Subcutaneous abdominal adipose tissue (tissue), 5 donors: Measurements from ENCODE around the gene GPR162.
A peak's percentile ranks its signal among the peaks of the same experiment; 100 is the strongest.

Experiments used
- H3K27ac ChIP-seq: one replicate; pipeline ENCODE4 v1.7.0; 2013; ENCODE audit warnings: low read depth, mild to moderate bottlenecking, inconsistent platforms, low read length, moderate library complexity
- H3K27me3 ChIP-seq, 5 donors: one replicate each; pipeline ENCODE4 v1.7.0; 2013; ENCODE audit warnings: low read length in 5 of 5, inconsistent platforms in 1 of 5; ENCODE audit not compliant: control insufficient read depth in 5 of 5, insufficient read depth in 4 of 5
- H3K36me3 ChIP-seq, 5 donors: one replicate each; pipeline ENCODE4 v1.7.0; 2013; ENCODE audit warnings: low read length in 5 of 5; ENCODE audit not compliant: control insufficient read depth in 5 of 5, insufficient read depth in 5 of 5
- H3K4me1 ChIP-seq, 5 donors: one replicate each; pipeline ENCODE4 v1.7.0; 2013; ENCODE audit warnings: low read length in 5 of 5, mild to moderate bottlenecking in 3 of 5, moderate library complexity in 1 of 5; ENCODE audit not compliant: control insufficient read depth in 5 of 5, insufficient read depth in 5 of 5
- H3K4me3 ChIP-seq, 5 donors: one replicate each; pipeline ENCODE4 v1.7.0; 2013; ENCODE audit warnings: low read length in 5 of 5, low read depth in 1 of 5
- H3K9ac ChIP-seq, 5 donors: one replicate each; pipeline ENCODE4 v1.7.0; 2013; ENCODE audit warnings: low read length in 5 of 5, mild to moderate bottlenecking in 4 of 5, moderate library complexity in 3 of 5
- H3K9me3 ChIP-seq, 5 donors: one replicate each; pipeline ENCODE4 v1.7.0; 2013; ENCODE audit warnings: low read length in 5 of 5; ENCODE audit not compliant: control insufficient read depth in 5 of 5
- donor health status: healthy.
- donor health status: healthy.
- donor health status: healthy.
- donor health status: healthy.
- donor health status: healthy.

Gene GPR162, protein sequence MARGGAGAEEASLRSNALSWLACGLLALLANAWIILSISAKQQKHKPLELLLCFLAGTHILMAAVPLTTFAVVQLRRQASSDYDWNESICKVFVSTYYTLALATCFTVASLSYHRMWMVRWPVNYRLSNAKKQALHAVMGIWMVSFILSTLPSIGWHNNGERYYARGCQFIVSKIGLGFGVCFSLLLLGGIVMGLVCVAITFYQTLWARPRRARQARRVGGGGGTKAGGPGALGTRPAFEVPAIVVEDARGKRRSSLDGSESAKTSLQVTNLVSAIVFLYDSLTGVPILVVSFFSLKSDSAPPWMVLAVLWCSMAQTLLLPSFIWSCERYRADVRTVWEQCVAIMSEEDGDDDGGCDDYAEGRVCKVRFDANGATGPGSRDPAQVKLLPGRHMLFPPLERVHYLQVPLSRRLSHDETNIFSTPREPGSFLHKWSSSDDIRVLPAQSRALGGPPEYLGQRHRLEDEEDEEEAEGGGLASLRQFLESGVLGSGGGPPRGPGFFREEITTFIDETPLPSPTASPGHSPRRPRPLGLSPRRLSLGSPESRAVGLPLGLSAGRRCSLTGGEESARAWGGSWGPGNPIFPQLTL

DNA sequence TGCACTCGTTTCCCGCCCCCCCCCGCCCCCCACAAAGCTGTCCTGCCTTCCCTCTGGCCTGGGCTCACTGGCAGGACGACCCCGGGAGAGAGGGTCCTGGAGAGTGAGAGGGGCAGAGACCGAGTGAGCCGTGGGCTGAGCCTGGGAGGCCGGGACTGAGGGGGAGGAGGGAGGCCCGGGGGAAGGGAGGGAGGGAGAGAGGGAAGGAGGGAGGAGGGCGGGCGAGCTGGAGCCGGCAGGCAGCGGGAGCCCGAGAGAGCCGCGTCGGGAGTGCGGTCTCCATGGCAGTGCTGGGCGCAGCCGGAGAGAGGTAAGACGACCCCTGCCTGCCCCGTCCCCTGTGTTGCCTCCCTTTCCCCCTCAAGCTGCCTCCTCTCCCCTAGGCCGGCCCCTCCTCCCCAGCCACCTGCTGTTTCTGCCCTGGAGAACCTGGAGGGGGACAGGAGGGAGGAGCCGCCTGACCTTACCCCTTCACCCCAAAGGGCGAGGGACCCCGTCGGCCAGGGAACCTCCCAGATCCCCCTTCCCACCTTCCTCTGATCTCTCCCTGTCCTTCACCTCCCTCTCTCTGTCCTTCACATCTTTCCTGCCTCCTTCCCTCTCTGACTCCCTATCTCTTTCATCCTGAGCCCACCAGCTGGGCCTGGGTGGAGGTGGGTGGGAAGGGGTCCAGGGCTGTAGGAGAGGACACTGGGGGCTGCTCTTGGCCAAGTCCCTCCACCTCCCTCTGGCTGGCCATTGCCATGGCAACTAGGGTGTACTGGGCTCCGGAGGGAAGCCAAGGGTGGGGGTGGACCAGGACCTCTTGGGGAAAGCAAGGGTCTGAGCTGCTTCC, at the start of gene GPR162:
TSS of gene GPR162 (plus strand) at position 231 of the 835 bp plus-strand sequence. CDS start 2,078 bp downstream, outside the sequence.
- Histone ChIP-seq H3K36me3 (peaks cover 0 to 19% (median 7%) of the 10 kb centered on the region in 5 donors), H3K9ac (peak within 1 kb of the TSS in 1 of 5 donors; percentile 9), H3K27ac (no peak within 1 kb of the TSS), H3K4me3 (peak within 1 kb of the TSS; percentile 32 to 61 (median 47)), H3K9me3 (no peaks in the 10 kb centered on the region), H3K27me3 (peaks cover 26 to 48% (median 33%) of the 10 kb centered on the region in 5 donors), H3K4me1 (peaks cover 0 to 20% (median 15%) of the 10 kb centered on the region in 5 donors)

DNA sequence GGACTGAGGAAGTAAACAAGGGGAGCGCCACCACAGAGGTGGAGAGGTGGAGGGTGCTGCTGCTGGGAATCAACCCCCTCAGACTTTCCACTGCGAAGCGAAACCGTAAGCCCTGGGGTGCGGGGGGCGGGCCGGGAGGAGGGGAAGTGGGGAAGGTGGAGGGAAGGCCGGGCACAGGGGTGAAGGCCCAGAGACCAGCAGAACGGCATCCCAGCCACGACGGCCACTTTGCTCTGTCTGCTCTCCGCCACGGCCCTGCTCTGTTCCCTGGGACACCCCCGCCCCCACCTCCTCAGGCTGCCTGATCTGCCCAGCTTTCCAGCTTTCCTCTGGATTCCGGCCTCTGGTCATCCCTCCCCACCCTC, 49.3 kb upstream of the GPR162 start, which contains the start of gene LAG3:
TSS of gene LAG3 (plus strand) at position 190 of the 365 bp plus-strand sequence. CDS start 333 bp downstream, outside the sequence.
- H3K4me1 ChIP-seq: peaks cover 10 to 53% (median 33%) of the 10 kb centered on the region in 5 donors
- H3K36me3 ChIP-seq: peaks cover 0 to 27% (median 21%) of the 10 kb centered on the region in 5 donors
- peak within 1 kb of the TSS in 1 of 5 donors; percentile 5 for H3K9ac ChIP-seq
- H3K27ac ChIP-seq: no peak within 1 kb of the TSS
- no peak within 1 kb of the TSS for H3K4me3 ChIP-seq
- peaks cover 0 to 4% (median 0%) of the 10 kb centered on the region in 5 donors for H3K27me3 ChIP-seq
- no peaks in the 10 kb centered on the region for H3K9me3 ChIP-seq

GRCh38 chr12:6772726-6773589, 48.7 kb upstream of the GPR162 start:
- peaks cover 0 to 27% (median 21%) of the 10 kb centered on the region in 5 donors for H3K36me3 ChIP-seq
- no peaks in the 10 kb centered on the region for H3K9me3 ChIP-seq
- no peak overlapping the region for H3K4me3 ChIP-seq
- H3K4me1 ChIP-seq: peaks cover 8 to 49% (median 30%) of the 10 kb centered on the region in 5 donors
- H3K27ac ChIP-seq: no peak overlapping the region
- H3K9ac ChIP-seq: no peak overlapping the region
- H3K27me3 ChIP-seq: peaks cover 0 to 4% (median 0%) of the 10 kb centered on the region in 5 donors

- Histone ChIP-seq H3K27ac (no peak overlapping the region), H3K9ac (no peak overlapping the region)
These were observed 47.9 kb upstream of the GPR162 start for GRCh38 chr12:6773590-6774351.

GRCh38 chr12:6774499-6775062, 47.0 kb upstream of the GPR162 start:
- Histone ChIP-seq H3K9ac (no peak overlapping the region), H3K36me3 (peaks cover 0 to 23% (median 16%) of the 10 kb centered on the region in 5 donors), H3K9me3 (no peaks in the 10 kb centered on the region), H3K4me1 (peaks cover 4 to 46% (median 26%) of the 10 kb centered on the region in 5 donors), H3K27ac (no peak overlapping the region), H3K27me3 (peaks cover 0 to 4% (median 0%) of the 10 kb centered on the region in 5 donors), H3K4me3 (no peak overlapping the region)

More at GRCh38 chr12:6773590-6774351, 47.9 kb upstream of the GPR162 start:
- Histone ChIP-seq H3K4me1 (peaks cover 6 to 49% (median 29%) of the 10 kb centered on the region in 5 donors), H3K36me3 (peaks cover 0 to 27% (median 21%) of the 10 kb centered on the region in 5 donors), H3K27me3 (peaks cover 0 to 4% (median 0%) of the 10 kb centered on the region in 5 donors), H3K9me3 (no peaks in the 10 kb centered on the region), H3K4me3 (no peak overlapping the region)

- H3K4me1 ChIP-seq: peaks cover 4 to 39% (median 25%) of the 10 kb centered on the region in 5 donors
- peaks cover 0 to 4% (median 0%) of the 10 kb centered on the region in 5 donors for H3K27me3 ChIP-seq
- H3K9me3 ChIP-seq: no peaks in the 10 kb centered on the region
- no peak overlapping the region for H3K4me3 ChIP-seq
- no peak overlapping the region for H3K9ac ChIP-seq
- H3K27ac ChIP-seq: no peak overlapping the region
- H3K36me3 ChIP-seq: peaks cover 0 to 14% (median 7%) of the 10 kb centered on the region in 5 donors
These were observed 46.1 kb upstream of the GPR162 start for GRCh38 chr12:6775185-6776174.

GRCh38 chr12:6777386-6777785, 44.2 kb upstream of the GPR162 start:
- Histone ChIP-seq H3K9ac (no peak overlapping the region), H3K4me3 (no peak overlapping the region), H3K9me3 (no peaks in the 10 kb centered on the region), H3K36me3 (peaks cover 0 to 5% (median 0%) of the 10 kb centered on the region in 5 donors), H3K4me1 (peaks cover 4 to 23% (median 12%) of the 10 kb centered on the region in 5 donors), H3K27ac (no peak overlapping the region), H3K27me3 (peaks cover 0 to 4% (median 0%) of the 10 kb centered on the region in 5 donors)
